GM12801 (cell line): ENCODE measurements around the gene MIER3.

Source experiments
- TF ChIP-seq, protein P1 (sequence below): IDR thresholded peaks from one replicate; pipeline ENCODE4 v1.5.1; 2011; ENCODE audit warnings: control low read depth; ENCODE audit not compliant: insufficient read length; ENCODE audit errors: extremely low read depth

The MIER3 gene

DNA sequence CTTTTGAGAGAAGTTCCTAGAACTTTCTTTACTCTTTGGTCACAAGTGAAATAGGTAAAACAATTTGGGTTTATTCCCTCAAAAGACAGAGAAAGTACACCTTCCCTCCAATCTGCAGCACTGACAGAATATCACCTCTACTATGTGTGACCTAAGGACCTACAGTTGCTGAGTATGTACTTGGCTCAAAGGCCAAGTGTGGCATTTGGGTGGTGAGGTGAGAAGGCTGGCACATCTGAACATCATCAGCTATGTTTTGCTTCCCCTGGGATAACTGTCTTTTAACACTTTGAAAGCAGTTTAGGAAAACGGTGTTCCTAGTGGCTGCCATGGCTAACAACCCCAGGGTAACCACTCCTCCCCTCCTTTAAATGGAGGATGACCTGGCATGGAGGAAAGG lies 17.6 kb downstream of the MIER3 start:
- TF ChIP-seq, protein P1, sequence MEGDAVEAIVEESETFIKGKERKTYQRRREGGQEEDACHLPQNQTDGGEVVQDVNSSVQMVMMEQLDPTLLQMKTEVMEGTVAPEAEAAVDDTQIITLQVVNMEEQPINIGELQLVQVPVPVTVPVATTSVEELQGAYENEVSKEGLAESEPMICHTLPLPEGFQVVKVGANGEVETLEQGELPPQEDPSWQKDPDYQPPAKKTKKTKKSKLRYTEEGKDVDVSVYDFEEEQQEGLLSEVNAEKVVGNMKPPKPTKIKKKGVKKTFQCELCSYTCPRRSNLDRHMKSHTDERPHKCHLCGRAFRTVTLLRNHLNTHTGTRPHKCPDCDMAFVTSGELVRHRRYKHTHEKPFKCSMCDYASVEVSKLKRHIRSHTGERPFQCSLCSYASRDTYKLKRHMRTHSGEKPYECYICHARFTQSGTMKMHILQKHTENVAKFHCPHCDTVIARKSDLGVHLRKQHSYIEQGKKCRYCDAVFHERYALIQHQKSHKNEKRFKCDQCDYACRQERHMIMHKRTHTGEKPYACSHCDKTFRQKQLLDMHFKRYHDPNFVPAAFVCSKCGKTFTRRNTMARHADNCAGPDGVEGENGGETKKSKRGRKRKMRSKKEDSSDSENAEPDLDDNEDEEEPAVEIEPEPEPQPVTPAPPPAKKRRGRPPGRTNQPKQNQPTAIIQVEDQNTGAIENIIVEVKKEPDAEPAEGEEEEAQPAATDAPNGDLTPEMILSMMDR: no peak

- TF ChIP-seq, protein P1: no peak
Measured at GRCh38 chr5:56922922-56923321, 29.0 kb downstream of the MIER3 start.

GRCh38 chr5:56919942-56920662 lies 31.8 kb downstream of the MIER3 start:
- TF ChIP-seq, protein P1: no peak

- TF ChIP-seq, protein P1: no peak
Measured at GRCh38 chr5:56918054-56918453, 33.9 kb downstream of the MIER3 start.

DNA sequence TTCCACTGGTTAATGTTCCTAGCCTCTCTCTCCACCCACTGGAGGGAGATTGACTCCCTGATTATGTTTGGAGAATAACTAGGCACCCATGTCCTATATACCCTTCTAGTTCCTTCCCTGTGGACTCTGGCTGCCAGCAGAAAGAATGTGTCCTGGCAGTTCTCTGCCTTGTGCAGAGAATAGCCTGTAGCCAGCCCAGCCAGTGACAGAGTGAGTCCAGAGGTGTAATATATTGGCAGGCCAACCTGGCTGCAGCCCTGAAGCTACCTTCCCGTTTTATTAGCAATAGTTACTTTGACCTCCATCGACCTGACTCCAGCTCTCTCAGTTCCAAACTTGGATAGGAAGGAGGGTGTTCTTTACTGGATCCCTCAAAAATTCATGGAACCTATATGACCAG lies 34.4 kb downstream of the MIER3 start:
- TF ChIP-seq, protein P1: no peak

DNA sequence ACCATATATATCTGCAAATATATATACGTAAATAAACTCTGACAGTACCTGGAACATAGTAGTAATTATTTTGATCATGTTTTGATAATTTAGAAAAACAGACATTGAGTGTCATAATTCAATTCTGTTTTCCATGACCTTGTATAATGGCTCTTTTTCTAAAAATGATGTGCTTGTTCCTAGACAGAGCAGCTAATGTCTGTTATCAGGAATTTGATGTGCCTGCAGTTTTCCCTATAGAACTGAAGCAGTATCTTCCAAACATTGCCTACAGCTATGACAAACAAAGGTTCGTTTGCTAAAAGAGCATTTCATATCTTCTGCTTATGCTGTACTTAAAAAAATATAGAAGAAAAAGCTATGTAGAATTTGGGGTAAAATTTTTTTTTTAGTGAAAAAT lies 37.2 kb downstream of the MIER3 start:
- TF ChIP-seq, protein P1: no peak

GRCh38 chr5:56913766-56914165 lies 38.2 kb downstream of the MIER3 start:
- TF ChIP-seq, protein P1: no peak
